HG02610 (cell line): ENCODE measurements around the gene SPDYC.
A peak's percentile ranks its signal among the peaks of the same experiment; 100 is the strongest.
"Not testable (repeated sequence)": the region's sequence is repeated elsewhere in the genome, so short reads cannot be mapped to it uniquely, and the experiment has no call there.

ENCODE experiments used
- ATAC-seq: cut with Tn5 transposase; IDR thresholded peaks from one replicate; pipeline ENCODE4 v1.9.1; 2021; ENCODE audit warnings: mild to moderate bottlenecking, moderate library complexity; ENCODE audit not compliant: unreplicated experiment

The SPDYC gene

GRCh38 chr11:65166893-65167292 lies 3.1 kb upstream of the SPDYC start:
- no peak for ATAC-seq

- ATAC-seq, result no peak
Measured at GRCh38 chr11:65167656-65168055, 2.4 kb upstream of the SPDYC start.

GRCh38 chr11:65169164-65169641 lies 830 bp upstream of the SPDYC start:
- no peak for ATAC-seq

- ATAC-seq, result no peak
Measured at GRCh38 chr11:65172600-65172999, 2.6 kb downstream of the SPDYC start.

DNA sequence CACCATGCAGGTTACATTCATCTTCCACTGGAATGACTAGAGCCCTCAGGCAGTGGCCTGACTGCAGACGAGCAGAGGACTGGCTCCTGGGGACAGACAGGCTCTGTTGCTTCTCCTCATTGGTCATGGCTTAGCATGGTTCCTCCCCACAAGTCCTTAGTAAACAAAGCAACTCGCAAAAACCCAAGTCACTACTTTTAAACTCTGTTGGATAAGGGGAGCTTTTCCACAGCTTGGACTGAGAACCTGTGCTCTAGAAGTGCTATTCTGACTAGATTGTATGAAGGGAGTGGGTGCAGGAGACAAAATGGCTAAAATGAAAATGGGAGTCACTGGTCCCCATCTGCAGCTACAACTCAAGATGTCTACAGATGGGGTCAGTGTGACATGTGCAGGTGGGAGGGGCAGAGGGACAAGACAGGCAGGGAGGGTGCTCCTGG lies 4.6 kb downstream of the SPDYC start:
- ATAC-seq, result not testable (repeated sequence)

DNA sequence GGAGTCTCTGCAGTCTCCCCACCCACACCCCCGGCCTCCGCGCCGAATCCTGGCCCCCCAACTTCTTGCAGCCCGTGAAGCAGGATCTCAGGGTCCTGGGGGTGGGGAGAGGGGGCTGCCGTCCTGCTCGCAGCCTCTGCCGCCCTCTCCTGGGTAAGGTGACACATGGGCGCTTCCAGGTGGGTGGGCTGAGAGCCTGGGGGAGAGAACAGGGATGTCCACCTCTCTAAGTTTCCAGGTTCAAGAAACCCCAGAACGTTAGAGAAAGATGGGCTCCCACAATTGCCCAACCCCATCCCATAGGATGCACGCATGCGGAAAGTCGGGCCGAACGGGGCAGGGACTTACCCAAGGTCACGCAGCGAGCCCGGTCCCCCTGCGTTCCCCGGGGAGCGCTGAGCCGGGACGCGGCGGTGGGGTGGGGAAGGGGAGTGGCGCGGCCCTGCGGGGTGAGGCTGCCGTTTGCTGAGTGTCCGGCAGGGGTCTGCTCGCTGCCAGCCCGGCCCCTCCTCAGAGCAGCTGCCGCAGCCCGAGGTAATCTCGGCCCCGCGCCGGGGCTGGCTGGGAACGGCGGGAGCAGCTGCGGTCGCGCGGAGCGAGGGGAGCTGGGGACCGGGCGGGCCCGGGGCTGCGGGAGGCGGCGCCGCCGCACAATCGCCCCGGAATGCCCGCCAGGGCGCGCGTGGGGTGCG lies 11.0 kb downstream of the SPDYC start:
- peak; percentile 62 for ATAC-seq

DNA sequence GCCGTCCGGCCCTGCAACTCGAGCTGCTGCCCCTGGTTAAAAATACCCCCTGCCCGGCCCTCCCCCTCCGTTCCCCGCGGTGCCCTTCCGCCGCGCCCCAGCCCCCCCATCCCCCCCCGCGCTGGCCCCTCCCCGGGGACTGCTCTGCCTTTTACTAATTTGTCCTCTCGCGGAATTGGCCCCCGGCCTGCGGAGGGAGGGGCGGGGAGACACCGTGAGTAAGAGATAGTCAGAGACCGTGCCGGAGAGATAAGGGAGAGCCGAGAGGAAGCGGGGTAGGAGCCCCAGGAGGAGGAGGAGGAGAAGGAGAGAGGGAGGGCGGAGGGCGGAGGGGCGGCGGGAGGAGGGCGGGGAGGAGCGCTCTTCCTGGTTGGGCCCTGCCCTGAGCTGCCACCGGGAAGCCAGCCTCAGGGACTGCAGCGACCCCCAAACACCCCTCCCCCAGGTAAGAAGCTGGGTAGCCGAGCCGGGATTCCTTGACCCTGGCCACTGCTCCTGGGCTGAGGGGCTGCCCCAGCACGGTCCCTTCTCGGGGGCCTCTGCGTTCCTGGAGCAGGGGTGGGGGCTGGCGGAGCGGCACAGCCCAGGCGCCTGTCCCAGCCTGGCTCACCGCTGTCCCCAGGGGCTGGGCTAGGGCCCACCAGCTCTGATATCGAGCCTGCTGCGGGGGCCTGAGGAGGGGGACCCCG lies 11.7 kb downstream of the SPDYC start, which contains the start of gene CAPN1:
TSS of gene CAPN1 (plus strand) at position 360 of the 689 bp plus-strand sequence. CDS start 774 bp downstream, outside the sequence.
- ATAC-seq, result peak; percentile 35

- no peak for ATAC-seq
Measured at GRCh38 chr11:65182258-65183170, 12.5 kb downstream of the SPDYC start.

- no peak for ATAC-seq
Measured at GRCh38 chr11:65183201-65183891, 13.3 kb downstream of the SPDYC start.

GRCh38 chr11:65184146-65184545 lies 14.1 kb downstream of the SPDYC start:
- no peak for ATAC-seq

- no peak for ATAC-seq
Measured at GRCh38 chr11:65185171-65185570, 15.1 kb downstream of the SPDYC start.

DNA sequence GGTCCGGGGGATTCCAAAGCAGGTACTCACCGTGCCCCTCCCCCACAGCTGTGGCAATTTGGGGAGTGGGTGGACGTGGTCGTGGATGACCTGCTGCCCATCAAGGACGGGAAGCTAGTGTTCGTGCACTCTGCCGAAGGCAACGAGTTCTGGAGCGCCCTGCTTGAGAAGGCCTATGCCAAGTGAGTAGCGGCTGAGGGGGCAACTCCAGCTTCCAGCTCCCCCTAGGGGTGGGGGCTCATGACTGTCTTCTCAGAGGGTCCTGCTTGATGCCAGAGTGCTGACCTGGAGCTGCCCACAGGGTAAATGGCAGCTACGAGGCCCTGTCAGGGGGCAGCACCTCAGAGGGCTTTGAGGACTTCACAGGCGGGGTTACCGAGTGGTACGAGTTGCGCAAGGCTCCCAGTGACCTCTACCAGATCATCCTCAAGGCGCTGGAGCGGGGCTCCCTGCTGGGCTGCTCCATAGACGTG lies 15.9 kb downstream of the SPDYC start:
- ATAC-seq, result no peak

DNA sequence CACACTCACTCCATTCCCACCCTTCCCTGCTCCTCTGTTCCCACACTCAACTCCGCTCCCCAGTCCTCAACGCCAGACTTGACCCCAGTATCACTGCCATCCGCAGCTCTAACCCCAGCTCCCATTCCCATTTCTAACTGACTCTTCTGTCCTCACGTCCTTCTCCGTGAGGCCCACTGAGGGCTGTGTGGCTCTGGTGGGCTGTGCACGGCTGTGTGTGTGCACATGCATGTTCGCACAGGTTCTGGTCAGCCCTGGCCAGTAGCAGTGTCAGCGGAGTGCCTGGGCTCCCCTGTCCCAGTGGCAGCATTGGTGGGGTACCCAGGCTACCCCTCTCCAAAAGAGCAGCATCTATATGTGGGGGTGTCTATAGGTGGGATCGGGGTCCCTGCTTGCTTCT lies 16.7 kb downstream of the SPDYC start:
- ATAC-seq, result no peak

GRCh38 chr11:65187146-65187675 lies 17.2 kb downstream of the SPDYC start:
- ATAC-seq, result no peak

DNA sequence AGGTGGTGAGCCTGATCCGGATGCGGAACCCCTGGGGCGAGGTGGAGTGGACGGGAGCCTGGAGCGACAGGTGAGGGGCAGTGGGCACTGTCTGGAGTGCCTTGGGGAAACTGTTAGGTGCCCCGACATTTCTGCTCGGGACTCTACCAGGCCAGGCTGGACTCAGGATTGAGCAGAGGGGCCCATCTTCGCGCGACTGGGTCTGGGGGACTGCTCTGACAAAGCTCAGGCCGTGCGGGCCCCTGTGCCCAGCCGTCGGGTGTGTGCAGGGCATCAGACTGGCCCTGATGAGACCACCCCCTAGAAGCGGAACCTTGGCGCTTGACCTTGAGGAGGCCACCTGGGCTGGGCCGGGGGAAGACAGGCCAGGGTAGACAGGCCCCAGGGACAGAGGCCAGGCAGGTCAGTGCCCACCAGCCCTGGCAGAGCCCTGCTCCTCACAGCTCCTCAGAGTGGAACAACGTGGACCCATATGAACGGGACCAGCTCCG lies 18.0 kb downstream of the SPDYC start:
- no peak for ATAC-seq

DNA sequence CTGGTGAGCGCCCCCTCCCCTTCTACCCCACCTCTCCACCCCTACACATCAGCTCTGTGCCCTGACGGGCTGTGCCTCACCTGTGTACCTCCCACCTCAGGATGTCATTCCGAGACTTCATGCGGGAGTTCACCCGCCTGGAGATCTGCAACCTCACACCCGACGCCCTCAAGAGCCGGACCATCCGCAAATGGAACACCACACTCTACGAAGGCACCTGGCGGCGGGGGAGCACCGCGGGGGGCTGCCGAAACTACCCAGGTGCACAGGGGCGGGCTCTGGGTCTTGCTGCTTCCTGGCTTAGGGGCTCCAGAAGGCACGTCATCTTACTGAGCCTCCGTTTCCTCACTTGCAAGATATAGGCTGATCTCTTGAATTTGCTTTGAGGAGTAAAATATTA lies 18.5 kb downstream of the SPDYC start:
- ATAC-seq, result no peak

DNA sequence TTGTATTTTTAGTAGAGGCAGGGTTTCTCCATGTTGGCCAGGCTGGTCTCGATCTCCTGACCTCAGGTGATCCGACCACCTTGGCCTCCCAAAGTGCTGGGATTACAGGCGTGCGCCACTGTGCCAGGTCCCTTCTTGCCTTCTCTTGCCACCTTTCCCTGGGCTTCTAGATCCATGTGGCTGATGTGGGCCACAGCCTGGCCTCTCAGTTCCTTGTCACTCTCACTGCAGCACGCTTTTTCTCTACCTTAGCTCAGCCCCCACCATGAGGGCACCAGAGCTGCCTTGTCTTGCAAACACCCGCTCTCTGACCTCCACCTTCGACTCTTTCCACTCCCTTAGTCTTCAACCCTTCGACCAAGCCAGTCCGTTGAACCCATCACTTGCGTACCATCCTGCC lies 19.2 kb downstream of the SPDYC start:
- no peak for ATAC-seq

DNA sequence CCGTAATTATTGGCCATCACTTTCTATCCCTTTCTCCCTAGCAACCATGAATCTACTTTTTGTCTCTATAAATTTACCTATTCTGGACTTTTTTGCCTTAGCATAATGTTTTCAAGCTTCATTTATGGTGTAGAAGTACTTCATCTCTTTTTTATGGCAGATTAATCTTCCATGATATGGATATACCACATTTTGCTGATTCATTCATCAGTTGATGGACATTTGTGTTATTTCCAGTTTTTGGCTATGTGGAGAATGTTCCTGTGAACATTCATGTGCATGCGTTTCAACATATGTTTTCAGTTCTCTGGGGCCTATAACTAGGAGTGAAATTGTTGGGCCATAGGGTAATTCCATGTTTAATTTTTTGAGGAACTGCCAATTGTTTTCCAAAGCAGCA lies 24.5 kb downstream of the SPDYC start:
- no peak for ATAC-seq

DNA sequence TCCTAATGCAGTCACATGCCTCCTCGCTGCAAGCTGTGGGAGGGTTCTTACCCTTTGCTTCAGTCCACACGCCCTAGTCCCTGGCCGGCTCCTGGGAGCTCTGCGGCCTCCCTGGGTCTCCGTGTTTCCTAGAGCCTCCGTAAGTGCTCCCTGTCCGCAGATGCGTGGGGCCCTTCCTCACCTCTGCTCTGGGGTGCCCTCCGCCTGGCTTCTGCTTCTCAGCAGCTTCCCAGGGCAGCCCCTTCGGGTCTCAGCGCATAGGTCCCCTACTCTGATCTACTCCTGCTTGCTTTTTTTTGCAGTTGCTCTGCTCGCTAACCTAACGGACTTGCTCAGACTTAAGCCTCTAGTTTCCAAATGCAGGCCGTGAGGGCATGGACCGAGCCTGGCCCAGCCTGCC lies 34.1 kb downstream of the SPDYC start:
- no peak for ATAC-seq
